Suprapubic skin (tissue), 4 donors: ENCODE results near the gene MYL4.

ENCODE experiments used
- CTCF ChIP-seq, 2 donors: fragments of 200-600 bp in 1 of 2; fragments of 450-650 bp in 1 of 2; sonication (generic) in 1 of 2; IDR thresholded peaks; one replicate each; pipeline ENCODE4 v1.5.1; 2016 to 2019; ENCODE audit warnings: antibody characterized with exemption in 2 of 2, mild to moderate bottlenecking in 1 of 2, moderate library complexity in 1 of 2
- EP300 ChIP-seq: sonication (generic); formaldehyde crosslinking; IDR thresholded peaks from one replicate; pipeline ENCODE4 v1.6.1; 2017; ENCODE audit warnings: antibody characterized with exemption
- POLR2A ChIP-seq, 2 donors: fragments of 450-650 bp; IDR thresholded peaks; one replicate each; pipeline ENCODE4 v1.6.1; 2017; ENCODE audit warnings: antibody characterized with exemption in 2 of 2, mild to moderate bottlenecking in 2 of 2, moderate library complexity in 2 of 2
- POLR2AphosphoS5 ChIP-seq, 3 donors: sonication (generic); formaldehyde crosslinking; IDR thresholded peaks; one replicate each; pipeline ENCODE4 v1.6.1; 2017; ENCODE audit warnings: antibody characterized with exemption in 3 of 3

- TF ChIP-seq CTCF (IDR thresholded peaks at IDR 0.05) (no peak), POLR2A (IDR thresholded peaks at IDR 0.05) (no peak), POLR2AphosphoS5 (IDR thresholded peaks at IDR 0.05) (no peak), EP300 (no peak)
Measured at GRCh38 chr17:47243737-47244598, 34.8 kb downstream of the MYL4 start.
